Astrocyte (in vitro differentiated cells and primary cell): Measurements from ENCODE around the gene DAZL. TPM values are rescaled to one million over a fixed set of nuclear protein-coding genes. Genes with fewer than 3 reads are reported as not detected.

Source experiments
- DNase-seq: peaks from one replicate; pipeline ENCODE4 v3.0.0-alpha.2; 2010; ENCODE audit warnings: low read depth
- FAIRE-seq: peaks from 2 replicates; lab custom pipeline; 2011; peaks lifted over from hg19 to GRCh38; lab: Jason Lieb, UNC
- H2AFZ ChIP-seq: 2 replicates; pipeline ENCODE4 v1.6.0; 2012; ENCODE audit warnings: low read depth, low read length, inconsistent platforms
- H3K27ac ChIP-seq: 2 replicates; pipeline ENCODE4 v1.5.1; 2011; ENCODE audit warnings: low read depth, low read length, inconsistent platforms
- H3K27me3 ChIP-seq: 2 replicates; pipeline ENCODE4 v1.6.0; 2011; ENCODE audit warnings: low read length, inconsistent platforms; ENCODE audit not compliant: insufficient read depth
- H3K36me3 ChIP-seq: 2 replicates; pipeline ENCODE4 v1.5.1; 2011; ENCODE audit warnings: low read length, inconsistent platforms; ENCODE audit not compliant: insufficient read depth
- H3K4me1 ChIP-seq: 2 replicates; pipeline ENCODE4 v1.5.1; 2011; ENCODE audit warnings: low read length, inconsistent platforms; ENCODE audit not compliant: insufficient read depth
- H3K4me2 ChIP-seq: 2 replicates; pipeline ENCODE4 v1.6.0; 2012; ENCODE audit warnings: low read length, inconsistent platforms
- H3K4me3 ChIP-seq: 2 replicates; pipeline ENCODE4 v1.5.1; 2011; ENCODE audit warnings: low read depth, mild to moderate bottlenecking, low read length, inconsistent platforms; ENCODE audit not compliant: insufficient read depth
- H3K79me2 ChIP-seq: 2 replicates; pipeline ENCODE4 v1.6.0; 2012; ENCODE audit warnings: mild to moderate bottlenecking, low read length, inconsistent platforms; ENCODE audit not compliant: insufficient read depth
- H3K9ac ChIP-seq: 2 replicates; pipeline ENCODE4 v1.6.0; 2012; ENCODE audit warnings: mild to moderate bottlenecking, low read length, inconsistent platforms
- H3K9me3 ChIP-seq: 2 replicates; pipeline ENCODE4 v1.5.1; 2012; ENCODE audit warnings: low read depth, mild to moderate bottlenecking, low read length, inconsistent platforms; ENCODE audit not compliant: insufficient read depth
- H4K20me1 ChIP-seq: 2 replicates; pipeline ENCODE4 v1.6.0; 2012; ENCODE audit warnings: low read length, inconsistent platforms; ENCODE audit not compliant: insufficient read depth
- H3K27ac Mint-ChIP-seq: one replicate; pipeline ENCODE4 v1.8.0; 2021; ENCODE audit warnings: mild to moderate bottlenecking, mixed read lengths; ENCODE audit not compliant: unreplicated experiment
- H3K27me3 Mint-ChIP-seq: one replicate; pipeline ENCODE4 v1.8.0; 2021; ENCODE audit warnings: low read depth, mixed read lengths; ENCODE audit not compliant: unreplicated experiment
- H3K36me3 Mint-ChIP-seq: one replicate; pipeline ENCODE4 v1.8.0; 2021; ENCODE audit warnings: low read depth, mixed read lengths; ENCODE audit not compliant: unreplicated experiment
- H3K4me1 Mint-ChIP-seq: one replicate; pipeline ENCODE4 v1.8.0; 2021; ENCODE audit warnings: low read depth, mixed read lengths; ENCODE audit not compliant: unreplicated experiment
- H3K4me3 Mint-ChIP-seq: one replicate; pipeline ENCODE4 v1.8.0; 2021; ENCODE audit warnings: mild to moderate bottlenecking, moderate library complexity, mixed read lengths; ENCODE audit not compliant: unreplicated experiment
- H3K9me3 Mint-ChIP-seq: one replicate; pipeline ENCODE4 v1.8.0; 2021; ENCODE audit warnings: mild to moderate bottlenecking, mixed read lengths; ENCODE audit not compliant: unreplicated experiment
- EZH2 ChIP-seq: IDR thresholded peaks from 2 replicates; pipeline ENCODE4 v1.6.1; 2012; ENCODE audit warnings: mild to moderate bottlenecking, low read length, inconsistent platforms; ENCODE audit not compliant: insufficient read depth
- total RNA-seq: library from RNA; stranded (reverse); gene quantifications from 2 replicates; pipeline ENCODE4 v1.2.1, GENCODE V29; 2021
- TF ChIP-seq, protein P1 (sequence below): IDR thresholded peaks from 2 replicates; pipeline ENCODE4 v1.5.1; 2011; ENCODE audit warnings: low read depth, mild to moderate bottlenecking, inconsistent platforms, low read length, moderate library complexity; ENCODE audit not compliant: insufficient read depth

DAZL gene
- total RNA-seq, 1 donor from 2014 or later = not detected

DNA sequence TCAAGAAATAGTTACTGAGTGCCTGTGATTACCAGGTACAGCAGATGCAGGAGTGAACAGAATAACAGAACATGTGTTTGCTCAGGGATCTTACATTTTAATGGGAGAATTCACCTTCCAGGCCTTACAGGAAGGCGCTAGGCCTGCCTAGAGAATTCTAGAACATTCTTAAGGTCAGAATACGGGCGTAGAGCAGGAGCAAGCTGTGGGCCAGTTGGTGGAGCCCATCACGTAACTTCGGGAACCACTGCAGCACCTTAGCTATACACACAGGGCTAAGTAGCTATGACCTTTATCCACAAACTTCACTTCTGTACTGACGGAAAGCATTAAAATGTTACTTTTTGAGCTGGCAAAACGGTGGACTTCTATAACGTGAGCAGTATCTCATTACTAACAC, 743 bp upstream of the DAZL start:
- no peaks in the 10 kb centered on the region for H3K9me3 Mint-ChIP-seq
- H3K27ac Mint-ChIP-seq = no peak overlapping the region
- no peaks in the 10 kb centered on the region for H3K36me3 Mint-ChIP-seq

DNA sequence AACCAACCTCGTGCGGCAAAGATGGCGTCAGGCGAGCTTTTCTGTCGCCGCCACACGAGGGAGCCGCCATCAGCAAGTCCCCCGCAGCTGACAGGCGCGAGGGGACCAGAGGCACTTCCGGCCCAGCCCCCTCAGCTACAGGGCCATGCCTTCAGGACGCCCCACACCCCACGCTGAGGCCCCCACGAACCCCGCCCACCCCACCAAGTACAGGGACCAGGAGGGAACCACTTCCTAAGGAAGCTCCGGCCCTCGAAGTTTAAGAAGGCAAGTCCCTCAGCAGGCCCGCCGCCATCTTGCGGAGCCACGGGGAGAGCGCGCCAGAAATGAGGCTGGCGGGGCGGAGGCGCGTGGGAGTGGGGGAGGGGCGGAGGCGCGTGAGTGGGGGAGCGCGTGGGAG, 790 bp downstream of the DAZL start:
- H3K4me3 ChIP-seq = no peak overlapping the region
- no peaks in the 10 kb centered on the region for H3K9me3 ChIP-seq
- no peak for TF ChIP-seq EZH2
- TF ChIP-seq, protein P1, sequence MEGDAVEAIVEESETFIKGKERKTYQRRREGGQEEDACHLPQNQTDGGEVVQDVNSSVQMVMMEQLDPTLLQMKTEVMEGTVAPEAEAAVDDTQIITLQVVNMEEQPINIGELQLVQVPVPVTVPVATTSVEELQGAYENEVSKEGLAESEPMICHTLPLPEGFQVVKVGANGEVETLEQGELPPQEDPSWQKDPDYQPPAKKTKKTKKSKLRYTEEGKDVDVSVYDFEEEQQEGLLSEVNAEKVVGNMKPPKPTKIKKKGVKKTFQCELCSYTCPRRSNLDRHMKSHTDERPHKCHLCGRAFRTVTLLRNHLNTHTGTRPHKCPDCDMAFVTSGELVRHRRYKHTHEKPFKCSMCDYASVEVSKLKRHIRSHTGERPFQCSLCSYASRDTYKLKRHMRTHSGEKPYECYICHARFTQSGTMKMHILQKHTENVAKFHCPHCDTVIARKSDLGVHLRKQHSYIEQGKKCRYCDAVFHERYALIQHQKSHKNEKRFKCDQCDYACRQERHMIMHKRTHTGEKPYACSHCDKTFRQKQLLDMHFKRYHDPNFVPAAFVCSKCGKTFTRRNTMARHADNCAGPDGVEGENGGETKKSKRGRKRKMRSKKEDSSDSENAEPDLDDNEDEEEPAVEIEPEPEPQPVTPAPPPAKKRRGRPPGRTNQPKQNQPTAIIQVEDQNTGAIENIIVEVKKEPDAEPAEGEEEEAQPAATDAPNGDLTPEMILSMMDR = no peak
- no peak overlapping the region for H2AFZ ChIP-seq
- H3K36me3 ChIP-seq = no peaks in the 10 kb centered on the region
- H3K27me3 Mint-ChIP-seq = no peaks in the 10 kb centered on the region
- no peak overlapping the region for H3K27ac Mint-ChIP-seq
- H3K27me3 ChIP-seq = peaks cover 3% of the 10 kb centered on the region
- no peak overlapping the region for H3K4me2 ChIP-seq
- no peak overlapping the region for H3K27ac ChIP-seq
- no peaks in the 10 kb centered on the region for H3K36me3 Mint-ChIP-seq
- H3K79me2 ChIP-seq = no peaks in the 10 kb centered on the region
- H3K9me3 Mint-ChIP-seq = no peaks in the 10 kb centered on the region
- no peak overlapping the region for H3K4me3 Mint-ChIP-seq
- peaks cover 5% of the 10 kb centered on the region for H3K4me1 Mint-ChIP-seq
- H4K20me1 ChIP-seq = no peaks in the 10 kb centered on the region
- FAIRE-seq (no peak), DNase-seq (no peak)
- no peaks in the 10 kb centered on the region for H3K4me1 ChIP-seq
- no peak overlapping the region for H3K9ac ChIP-seq

More for the DNA sequence above, 743 bp upstream of the DAZL start:
- H3K9ac ChIP-seq = no peak overlapping the region
- Mint-ChIP-seq H3K4me3 (no peak overlapping the region), H3K27me3 (no peaks in the 10 kb centered on the region), H3K4me1 (peaks cover 5% of the 10 kb centered on the region)
- no peaks in the 10 kb centered on the region for H3K9me3 ChIP-seq
- no peak overlapping the region for H3K27ac ChIP-seq
- H3K4me2 ChIP-seq = no peak overlapping the region
- no peaks in the 10 kb centered on the region for H4K20me1 ChIP-seq
- no peaks in the 10 kb centered on the region for H3K79me2 ChIP-seq
- TF ChIP-seq, protein P1 = no peak
- no peak for TF ChIP-seq EZH2
- H3K4me3 ChIP-seq = no peak overlapping the region
- H3K4me1 ChIP-seq = no peaks in the 10 kb centered on the region
- H2AFZ ChIP-seq = no peak overlapping the region
- FAIRE-seq = no peak
- DNase-seq = no peak
- no peaks in the 10 kb centered on the region for H3K27me3 ChIP-seq
- no peaks in the 10 kb centered on the region for H3K36me3 ChIP-seq

- no peak overlapping the region for H3K27ac Mint-ChIP-seq
Observed at GRCh38 chr3:16601537-16602005, 3.7 kb downstream of the DAZL start.

More at GRCh38 chr3:16601537-16602005, 3.7 kb downstream of the DAZL start:
- H3K36me3 ChIP-seq = no peaks in the 10 kb centered on the region
- peaks cover 3% of the 10 kb centered on the region for H3K27me3 ChIP-seq
- Mint-ChIP-seq H3K9me3 (no peaks in the 10 kb centered on the region), H3K4me1 (peaks cover 5% of the 10 kb centered on the region), H3K36me3 (no peaks in the 10 kb centered on the region), H3K4me3 (no peak overlapping the region), H3K27me3 (no peaks in the 10 kb centered on the region)
- no peak for TF ChIP-seq EZH2
- TF ChIP-seq, protein P1 = no peak
- no peak overlapping the region for H2AFZ ChIP-seq
- DNase-seq (no peak), FAIRE-seq (no peak)
- H3K79me2 ChIP-seq = no peaks in the 10 kb centered on the region
- no peaks in the 10 kb centered on the region for H4K20me1 ChIP-seq
- no peaks in the 10 kb centered on the region for H3K9me3 ChIP-seq
- no peak overlapping the region for H3K27ac ChIP-seq
- no peak overlapping the region for H3K4me2 ChIP-seq
- H3K4me3 ChIP-seq = no peak overlapping the region
- H3K4me1 ChIP-seq = no peaks in the 10 kb centered on the region
- H3K9ac ChIP-seq = no peak overlapping the region
